ENCODE data around the gene CIITA.

- TF ChIP-seq CEBPB (IDR thresholded peaks at IDR 0.05; ENCODE audit: borderline replicate concordance in 1 of 2, low read depth in 2 of 2, low read length in 2 of 2) (no peak), CEBPZ (IDR thresholded peaks at IDR 0.05; ENCODE audit: low read depth, low read length) (no peak), POLR2AphosphoS5 (IDR thresholded peaks at IDR 0.05; ENCODE audit: low read length) (no peak), NRF1 (conservative IDR thresholded peaks at IDR 0.05; ENCODE audit: low read depth, low read length) (no peak), TAF1 (IDR thresholded peaks at IDR 0.05; ENCODE audit: borderline replicate concordance, low read depth, low read length) (no peak), FOXM1 (IDR thresholded peaks at IDR 0.05; ENCODE audit: low read depth, low read length) (no peak)
- TF ChIP-seq, protein P1, sequence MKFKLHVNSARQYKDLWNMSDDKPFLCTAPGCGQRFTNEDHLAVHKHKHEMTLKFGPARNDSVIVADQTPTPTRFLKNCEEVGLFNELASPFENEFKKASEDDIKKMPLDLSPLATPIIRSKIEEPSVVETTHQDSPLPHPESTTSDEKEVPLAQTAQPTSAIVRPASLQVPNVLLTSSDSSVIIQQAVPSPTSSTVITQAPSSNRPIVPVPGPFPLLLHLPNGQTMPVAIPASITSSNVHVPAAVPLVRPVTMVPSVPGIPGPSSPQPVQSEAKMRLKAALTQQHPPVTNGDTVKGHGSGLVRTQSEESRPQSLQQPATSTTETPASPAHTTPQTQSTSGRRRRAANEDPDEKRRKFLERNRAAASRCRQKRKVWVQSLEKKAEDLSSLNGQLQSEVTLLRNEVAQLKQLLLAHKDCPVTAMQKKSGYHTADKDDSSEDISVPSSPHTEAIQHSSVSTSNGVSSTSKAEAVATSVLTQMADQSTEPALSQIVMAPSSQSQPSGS (IDR thresholded peaks at IDR 0.05; ENCODE audit: low read length), result no peak
- TF ChIP-seq, protein P2, sequence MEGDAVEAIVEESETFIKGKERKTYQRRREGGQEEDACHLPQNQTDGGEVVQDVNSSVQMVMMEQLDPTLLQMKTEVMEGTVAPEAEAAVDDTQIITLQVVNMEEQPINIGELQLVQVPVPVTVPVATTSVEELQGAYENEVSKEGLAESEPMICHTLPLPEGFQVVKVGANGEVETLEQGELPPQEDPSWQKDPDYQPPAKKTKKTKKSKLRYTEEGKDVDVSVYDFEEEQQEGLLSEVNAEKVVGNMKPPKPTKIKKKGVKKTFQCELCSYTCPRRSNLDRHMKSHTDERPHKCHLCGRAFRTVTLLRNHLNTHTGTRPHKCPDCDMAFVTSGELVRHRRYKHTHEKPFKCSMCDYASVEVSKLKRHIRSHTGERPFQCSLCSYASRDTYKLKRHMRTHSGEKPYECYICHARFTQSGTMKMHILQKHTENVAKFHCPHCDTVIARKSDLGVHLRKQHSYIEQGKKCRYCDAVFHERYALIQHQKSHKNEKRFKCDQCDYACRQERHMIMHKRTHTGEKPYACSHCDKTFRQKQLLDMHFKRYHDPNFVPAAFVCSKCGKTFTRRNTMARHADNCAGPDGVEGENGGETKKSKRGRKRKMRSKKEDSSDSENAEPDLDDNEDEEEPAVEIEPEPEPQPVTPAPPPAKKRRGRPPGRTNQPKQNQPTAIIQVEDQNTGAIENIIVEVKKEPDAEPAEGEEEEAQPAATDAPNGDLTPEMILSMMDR (IDR thresholded peaks at IDR 0.05 in 2 of 3, conservative IDR thresholded peaks at IDR 0.05 in 1 of 3; ENCODE audit: control insufficient read depth in 2 of 3, extremely low read depth in 1 of 3, insufficient read depth in 1 of 3, low read depth in 3 of 3, low read length in 3 of 3), result no peak
- TF ChIP-seq, protein P3, sequence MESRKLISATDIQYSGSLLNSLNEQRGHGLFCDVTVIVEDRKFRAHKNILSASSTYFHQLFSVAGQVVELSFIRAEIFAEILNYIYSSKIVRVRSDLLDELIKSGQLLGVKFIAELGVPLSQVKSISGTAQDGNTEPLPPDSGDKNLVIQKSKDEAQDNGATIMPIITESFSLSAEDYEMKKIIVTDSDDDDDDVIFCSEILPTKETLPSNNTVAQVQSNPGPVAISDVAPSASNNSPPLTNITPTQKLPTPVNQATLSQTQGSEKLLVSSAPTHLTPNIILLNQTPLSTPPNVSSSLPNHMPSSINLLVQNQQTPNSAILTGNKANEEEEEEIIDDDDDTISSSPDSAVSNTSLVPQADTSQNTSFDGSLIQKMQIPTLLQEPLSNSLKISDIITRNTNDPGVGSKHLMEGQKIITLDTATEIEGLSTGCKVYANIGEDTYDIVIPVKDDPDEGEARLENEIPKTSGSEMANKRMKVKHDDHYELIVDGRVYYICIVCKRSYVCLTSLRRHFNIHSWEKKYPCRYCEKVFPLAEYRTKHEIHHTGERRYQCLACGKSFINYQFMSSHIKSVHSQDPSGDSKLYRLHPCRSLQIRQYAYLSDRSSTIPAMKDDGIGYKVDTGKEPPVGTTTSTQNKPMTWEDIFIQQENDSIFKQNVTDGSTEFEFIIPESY (IDR thresholded peaks at IDR 0.05), result no peak
Observed at GRCh38 chr16:10951026-10951425, 74.0 kb downstream of the CIITA start.
